ENCODE measurements around the gene ZGPAT.

Gene ZGPAT

DNA sequence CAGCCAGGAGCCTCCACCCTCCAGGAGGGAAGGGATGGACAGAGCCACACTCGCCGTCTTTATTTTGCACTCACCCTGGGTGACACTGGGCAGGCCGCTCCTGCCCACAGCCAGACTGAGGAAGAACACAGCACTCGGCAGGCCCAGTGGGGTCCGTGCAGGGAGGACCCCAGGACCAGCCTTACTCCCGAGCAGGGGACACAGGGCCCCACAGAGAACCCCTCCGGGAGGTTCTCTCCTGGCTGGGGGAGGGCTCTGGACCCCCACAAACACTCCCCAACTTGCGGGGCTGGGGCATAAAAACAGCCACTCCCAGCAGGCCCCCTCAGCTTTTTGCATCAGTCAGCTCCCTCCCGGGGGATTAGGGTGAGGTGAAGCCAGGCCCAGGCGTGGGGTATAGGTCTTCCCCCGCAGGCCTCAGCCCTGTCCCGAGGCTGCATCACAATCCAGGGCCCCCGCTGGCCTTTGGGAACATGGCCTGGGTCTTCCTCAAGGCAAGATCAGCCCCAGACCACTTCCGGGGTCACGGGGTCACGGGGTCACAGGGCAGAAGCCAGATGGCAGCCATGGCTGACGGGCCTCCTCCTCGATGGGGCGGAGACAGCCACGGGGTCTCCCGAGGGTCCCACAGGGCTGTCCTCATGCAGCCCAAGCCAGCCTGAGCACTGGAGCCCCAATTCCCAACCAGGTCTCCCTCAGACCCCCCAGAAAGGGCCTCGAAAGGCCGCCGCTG, 8.2 kb upstream of the ZGPAT start:
- no peaks in the 10 kb centered on the region for H4K20me1 ChIP-seq (ENCODE audit: insufficient read depth)
- no peaks in the 10 kb centered on the region for H3K36me3 ChIP-seq (ENCODE audit: insufficient read depth)
- no peak overlapping the region for H2AFZ ChIP-seq (ENCODE audit: low read depth)
- no peak overlapping the region for H3K27ac ChIP-seq
- no peak overlapping the region for H3K9ac ChIP-seq
- H3K4me3 ChIP-seq (IDR thresholded peaks at IDR 0.05; ENCODE audit: insufficient read depth, low read depth, low read length) = no peak overlapping the region
- TF ChIP-seq CTCF (conservative IDR thresholded peaks at IDR 0.05; ENCODE audit: low read depth, low read length) = no peak
- H3K27me3 ChIP-seq (ENCODE audit: insufficient read depth, low read depth) = no peaks in the 10 kb centered on the region
- no peaks in the 10 kb centered on the region for H3K4me1 ChIP-seq (ENCODE audit: low read depth, poor library complexity, severe bottlenecking)
- H3K4me2 ChIP-seq = no peak overlapping the region
- H3K79me2 ChIP-seq (ENCODE audit: insufficient read depth, low read depth) = no peaks in the 10 kb centered on the region

GRCh38 chr20:63700199-63701050, 7.4 kb upstream of the ZGPAT start:
- no peaks in the 10 kb centered on the region for H3K4me1 ChIP-seq (ENCODE audit: low read depth, poor library complexity, severe bottlenecking)
- no peak overlapping the region for H3K27ac ChIP-seq
- H3K9ac ChIP-seq = no peak overlapping the region
- no peaks in the 10 kb centered on the region for H4K20me1 ChIP-seq (ENCODE audit: insufficient read depth)
- no peaks in the 10 kb centered on the region for H3K36me3 ChIP-seq (ENCODE audit: insufficient read depth)
- H3K4me3 ChIP-seq (IDR thresholded peaks at IDR 0.05; ENCODE audit: insufficient read depth, low read depth, low read length) = no peak overlapping the region
- no peaks in the 10 kb centered on the region for H3K27me3 ChIP-seq (ENCODE audit: insufficient read depth, low read depth)
- 0 out of 2 replicates have a peak, but pooled peaks cover under 1% of the 10 kb centered on the region for H3K79me2 ChIP-seq (ENCODE audit: insufficient read depth, low read depth)
- TF ChIP-seq CTCF (conservative IDR thresholded peaks at IDR 0.05; ENCODE audit: low read depth, low read length) = no peak
- no peak overlapping the region for H2AFZ ChIP-seq (ENCODE audit: low read depth)
- no peak overlapping the region for H3K4me2 ChIP-seq

GRCh38 chr20:63701051-63701328, 6.8 kb upstream of the ZGPAT start:
- Histone ChIP-seq H3K4me2 (no peak overlapping the region), H3K27me3 (ENCODE audit: insufficient read depth, low read depth) (no peaks in the 10 kb centered on the region), H2AFZ (ENCODE audit: low read depth) (no peak overlapping the region), H3K4me3 (IDR thresholded peaks at IDR 0.05; ENCODE audit: insufficient read depth, low read depth, low read length) (no peak overlapping the region), H3K36me3 (ENCODE audit: insufficient read depth) (no peaks in the 10 kb centered on the region), H3K79me2 (ENCODE audit: insufficient read depth, low read depth) (peaks cover 7% of the 10 kb centered on the region; the same call in 1 of the 2 replicates), H4K20me1 (ENCODE audit: insufficient read depth) (no peaks in the 10 kb centered on the region), H3K4me1 (ENCODE audit: low read depth, poor library complexity, severe bottlenecking) (peaks cover 5% of the 10 kb centered on the region), H3K9ac (no peak overlapping the region), H3K27ac (no peak overlapping the region)
- TF ChIP-seq CTCF (conservative IDR thresholded peaks at IDR 0.05; ENCODE audit: low read depth, low read length) = no peak

- H3K36me3 ChIP-seq (ENCODE audit: insufficient read depth) = no peaks in the 10 kb centered on the region
- H3K27ac ChIP-seq = no peak overlapping the region
- TF ChIP-seq CTCF (conservative IDR thresholded peaks at IDR 0.05; ENCODE audit: low read depth, low read length) = no peak
- no peak overlapping the region for H2AFZ ChIP-seq (ENCODE audit: low read depth)
- H3K4me1 ChIP-seq (ENCODE audit: low read depth, poor library complexity, severe bottlenecking) = peaks cover 10% of the 10 kb centered on the region
- H3K4me2 ChIP-seq = no peak overlapping the region
- no peak overlapping the region for H3K4me3 ChIP-seq (IDR thresholded peaks at IDR 0.05; ENCODE audit: insufficient read depth, low read depth, low read length)
- 0 out of 2 replicates have a peak, but pooled peaks cover 2% of the 10 kb centered on the region for H4K20me1 ChIP-seq (ENCODE audit: insufficient read depth)
- no peak overlapping the region for H3K9ac ChIP-seq
- no peaks in the 10 kb centered on the region for H3K27me3 ChIP-seq (ENCODE audit: insufficient read depth, low read depth)
- H3K79me2 ChIP-seq (ENCODE audit: insufficient read depth, low read depth) = peaks cover 11% of the 10 kb centered on the region; the same call in 1 of the 2 replicates
Measured at GRCh38 chr20:63701329-63702035, 6.4 kb upstream of the ZGPAT start.

Data from KMS-11 (cell line).